Naive thymus-derived CD8-positive, alpha-beta T cell (primary cell): ENCODE data around the gene CDH23. TPM values are rescaled to one million over a fixed set of nuclear protein-coding genes. Genes with fewer than 3 reads are reported as not detected.
A peak's percentile ranks its signal among the peaks of the same experiment; 100 is the strongest.

Source experiments
- ATAC-seq, 2 donors: fragments of 150-1000 bp; cut with Tn5 transposase in 1 of 2; sonication (Bioruptor Pico), chemical (Tn5 transposase) in 1 of 2; 1 replicate in 1 of 2; 2 replicates in 1 of 2; pipeline ENCODE4 v1.10.0; 2021; ENCODE audit warnings: mild to moderate bottlenecking in 2 of 2, moderate library complexity in 2 of 2
- POLR2A ChIA-PET: fragments of 350-600 bp; sonication (Branson Sonifier 250); formaldehyde crosslinking; loops from one replicate; lab custom pipeline; 2021; ENCODE audit warnings: antibody characterized with exemption; lab: Charles Lee
- DNase-seq, 10 donors: peaks; one replicate each; pipeline versions ENCODE4 v3.0.0 to v3.0.0-alpha.2; 2020 to 2022
- H3K27ac Mint-ChIP-seq, 10 donors: one replicate each; pipeline ENCODE4 v1.8.0; 2020 to 2022; ENCODE audit warnings: mild to moderate bottlenecking in 10 of 10, mixed read lengths in 10 of 10, moderate library complexity in 4 of 10, inconsistent platforms in 1 of 10
- H3K27me3 Mint-ChIP-seq, 5 donors: one replicate each; pipeline ENCODE4 v1.8.0; 2021 to 2022; ENCODE audit warnings: mixed read lengths in 5 of 5
- H3K36me3 Mint-ChIP-seq, 3 donors: one replicate each; pipeline ENCODE4 v1.8.0; 2020 to 2022; ENCODE audit warnings: mixed read lengths in 3 of 3, mild to moderate bottlenecking in 2 of 3, inconsistent platforms in 1 of 3
- H3K4me1 Mint-ChIP-seq, 4 donors: one replicate each; pipeline ENCODE4 v1.8.0; 2021 to 2022; ENCODE audit warnings: mixed read lengths in 4 of 4
- H3K4me3 Mint-ChIP-seq, 10 donors: one replicate each; pipeline ENCODE4 v1.8.0; 2020 to 2022; ENCODE audit warnings: mild to moderate bottlenecking in 10 of 10, mixed read lengths in 10 of 10, moderate library complexity in 6 of 10, inconsistent platforms in 1 of 10
- H3K9me3 Mint-ChIP-seq, 9 donors: one replicate each; pipeline ENCODE4 v1.8.0; 2020 to 2022; ENCODE audit warnings: mixed read lengths in 9 of 9, mild to moderate bottlenecking in 3 of 9, inconsistent platforms in 1 of 9, moderate library complexity in 1 of 9
- polyA plus RNA-seq, 3 donors: library from polyadenylated mRNA; unstranded; fragments of 300-500 nt; fragmentation: Illumina TruSeq; gene quantifications; one replicate each; pipeline ENCODE4 v1.2.3, GENCODE V29; 2021
- total RNA-seq, 8 experiments: library from RNA in 2 of 8; stranded (reverse) in 2 of 8; gene quantifications; one replicate each; pipeline ENCODE4 v1.2.3 and lab custom pipeline; 2021 to 2026

CDH23 gene
- total and polyA plus RNA-seq, 5 experiments from 2014 or later, result 0.82 to 10.2 (median 3.8) TPM

DNA sequence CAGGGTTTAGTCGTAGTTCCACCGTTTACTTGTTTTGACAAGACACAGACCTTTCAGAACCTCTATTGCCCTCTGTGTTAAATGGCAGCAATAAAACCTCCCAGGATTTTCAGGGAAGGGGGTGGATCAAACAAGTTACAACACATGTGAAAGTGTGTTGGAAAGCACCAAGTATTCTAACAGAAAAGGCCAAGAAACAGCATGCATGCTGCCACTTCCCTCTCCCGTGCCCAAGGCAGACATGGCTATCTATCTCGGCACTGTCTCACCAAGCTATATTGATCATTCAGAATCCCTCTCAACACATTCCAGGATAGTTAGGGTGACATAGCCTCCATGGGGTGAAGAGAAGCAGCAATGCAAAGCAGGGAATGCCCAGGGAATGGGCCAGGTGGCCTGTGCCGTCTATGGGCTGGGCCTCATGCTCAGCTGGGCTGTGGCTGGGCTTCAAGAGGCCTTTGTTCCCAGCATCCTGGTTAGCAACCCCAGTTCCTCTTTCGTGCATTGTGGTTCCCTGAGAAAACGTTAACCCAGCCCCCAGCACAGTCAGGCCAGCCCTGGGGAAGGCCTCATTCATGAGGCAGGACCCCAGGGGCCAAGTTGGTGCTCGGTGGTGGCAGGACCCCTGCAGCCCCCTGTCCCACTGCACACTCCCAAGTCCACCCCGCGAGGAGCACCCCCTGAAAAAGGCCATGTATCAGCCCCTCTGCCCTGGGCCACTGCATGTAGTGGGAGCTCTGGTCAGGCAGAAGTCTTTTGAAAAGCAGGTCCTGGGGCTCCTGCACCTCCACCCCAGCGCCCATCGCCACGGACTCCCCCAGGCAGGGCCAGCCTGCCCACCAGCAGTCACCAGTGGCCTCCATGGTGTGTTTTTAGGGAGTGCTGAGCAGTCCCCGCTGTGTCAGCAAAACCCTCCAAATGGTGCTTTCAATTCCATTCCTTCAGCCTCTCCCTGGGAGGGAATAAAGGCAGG is 351.1 kb downstream of the CDH23 start:
- POLR2A ChIA-PET, result interaction anchor here (0.7 to 41.4 kb wide), 14 partner anchors 16 to 428 kb away, joined by 3 to 1679 read pairs (median 6); partner anchors contain the start of genes C10orf105, PSAP and VSIR
- ATAC-seq (no peak), DNase-seq (no peak)
- no peaks in the 10 kb centered on the region for H3K9me3 Mint-ChIP-seq
- peaks cover 57 to 100% (median 98%) of the 10 kb centered on the region in 4 donors for H3K4me1 Mint-ChIP-seq
- H3K27me3 Mint-ChIP-seq, result no peaks in the 10 kb centered on the region
- H3K36me3 Mint-ChIP-seq, result peaks cover 0 to 22% (median 14%) of the 10 kb centered on the region in 3 donors
- peak overlapping the region; percentile 33 to 95 (median 84) for H3K4me3 Mint-ChIP-seq
- peak overlapping the region; percentile 95 to 100 (median 98) for H3K27ac Mint-ChIP-seq

- peaks cover 0 to 29% (median 16%) of the 10 kb centered on the region in 3 donors for H3K36me3 Mint-ChIP-seq
- peak; percentile 78 to 85 for ATAC-seq
These were observed 352.0 kb downstream of the CDH23 start for GRCh38 chr10:71748671-71749191.

DNA sequence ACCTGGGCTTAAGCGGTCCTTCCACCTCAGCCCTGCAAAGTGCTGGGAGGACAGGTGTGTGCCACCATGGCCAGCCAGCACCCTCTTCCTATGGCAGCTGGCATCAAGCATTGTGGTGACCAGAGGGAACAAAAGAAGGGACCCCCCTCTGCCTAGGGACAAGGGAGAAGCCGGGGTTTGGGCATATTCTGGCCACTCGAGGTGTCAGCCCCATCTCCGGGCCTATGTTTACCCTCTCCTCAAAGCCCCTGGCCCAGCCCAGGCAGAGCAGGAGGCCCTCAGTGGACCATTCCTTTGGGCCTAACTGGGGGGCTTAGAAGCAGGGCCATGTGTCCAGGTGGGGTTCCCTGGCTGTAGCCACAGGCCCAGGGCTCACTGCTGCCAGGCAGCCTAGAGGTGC is 352.7 kb downstream of the CDH23 start:
- Mint-ChIP-seq H3K9me3 (no peaks in the 10 kb centered on the region), H3K4me1 (peaks cover 57 to 100% (median 98%) of the 10 kb centered on the region in 4 donors), H3K4me3 (peak overlapping the region; percentile 66 to 95 (median 85)), H3K36me3 (peaks cover 0 to 35% (median 19%) of the 10 kb centered on the region in 3 donors), H3K27ac (peak overlapping the region; percentile 95 to 100 (median 98)), H3K27me3 (no peaks in the 10 kb centered on the region)
- ATAC-seq (no peak), DNase-seq (no peak)
- POLR2A ChIA-PET, result interaction anchor here (1.1 to 41.4 kb wide), 9 partner anchors 17 to 429 kb away, joined by 3 to 1679 read pairs (median 12); partner anchors contain the start of genes C10orf105, PSAP and VSIR

More at GRCh38 chr10:71748671-71749191, 352.0 kb downstream of the CDH23 start:
- peaks cover 56 to 100% (median 98%) of the 10 kb centered on the region in 4 donors for H3K4me1 Mint-ChIP-seq
- POLR2A ChIA-PET, result interaction anchor here (0.7 to 41.4 kb wide), 10 partner anchors 17 to 429 kb away, joined by 3 to 1679 read pairs (median 8); partner anchors contain the start of genes C10orf105, PSAP and VSIR
- DNase-seq, result peak; percentile 59 to 91 (median 81)
- H3K27me3 Mint-ChIP-seq, result no peaks in the 10 kb centered on the region
- H3K9me3 Mint-ChIP-seq, result no peaks in the 10 kb centered on the region
- H3K4me3 Mint-ChIP-seq, result peak overlapping the region; percentile 66 to 95 (median 85)
- peak overlapping the region; percentile 95 to 100 (median 98) for H3K27ac Mint-ChIP-seq

- Mint-ChIP-seq H3K36me3 (peaks cover 0 to 39% (median 19%) of the 10 kb centered on the region in 3 donors), H3K9me3 (no peaks in the 10 kb centered on the region), H3K4me1 (peaks cover 59 to 100% (median 98%) of the 10 kb centered on the region in 4 donors), H3K27ac (peak overlapping the region; percentile 95 to 100 (median 98)), H3K4me3 (peak overlapping the region; percentile 49 to 95 (median 83)), H3K27me3 (no peaks in the 10 kb centered on the region)
- no peak for ATAC-seq
- POLR2A ChIA-PET, result interaction anchor here (1.0 to 41.4 kb wide), 4 partner anchors 16 to 52 kb away, joined by 3 to 1679 read pairs (median 467); partner anchors contain the start of genes C10orf105 and VSIR
- DNase-seq, result no peak
These were observed 353.6 kb downstream of the CDH23 start for GRCh38 chr10:71750124-71750841.

- Mint-ChIP-seq H3K27ac (peak overlapping the region; percentile 95 to 100 (median 98)), H3K9me3 (no peaks in the 10 kb centered on the region), H3K27me3 (no peaks in the 10 kb centered on the region), H3K36me3 (peaks cover 0 to 39% (median 19%) of the 10 kb centered on the region in 3 donors), H3K4me3 (peak overlapping the region; percentile 49 to 95 (median 83)), H3K4me1 (peaks cover 55 to 98% (median 97%) of the 10 kb centered on the region in 4 donors)
- ATAC-seq (no peak), DNase-seq (no peak)
- POLR2A ChIA-PET, result interaction anchor here (1.0 to 41.4 kb wide), 4 partner anchors 15 to 54 kb away, joined by 3 to 1679 read pairs (median 434); partner anchors contain the start of genes C10orf105 and VSIR
These were observed 354.3 kb downstream of the CDH23 start for GRCh38 chr10:71750986-71751385.

DNA sequence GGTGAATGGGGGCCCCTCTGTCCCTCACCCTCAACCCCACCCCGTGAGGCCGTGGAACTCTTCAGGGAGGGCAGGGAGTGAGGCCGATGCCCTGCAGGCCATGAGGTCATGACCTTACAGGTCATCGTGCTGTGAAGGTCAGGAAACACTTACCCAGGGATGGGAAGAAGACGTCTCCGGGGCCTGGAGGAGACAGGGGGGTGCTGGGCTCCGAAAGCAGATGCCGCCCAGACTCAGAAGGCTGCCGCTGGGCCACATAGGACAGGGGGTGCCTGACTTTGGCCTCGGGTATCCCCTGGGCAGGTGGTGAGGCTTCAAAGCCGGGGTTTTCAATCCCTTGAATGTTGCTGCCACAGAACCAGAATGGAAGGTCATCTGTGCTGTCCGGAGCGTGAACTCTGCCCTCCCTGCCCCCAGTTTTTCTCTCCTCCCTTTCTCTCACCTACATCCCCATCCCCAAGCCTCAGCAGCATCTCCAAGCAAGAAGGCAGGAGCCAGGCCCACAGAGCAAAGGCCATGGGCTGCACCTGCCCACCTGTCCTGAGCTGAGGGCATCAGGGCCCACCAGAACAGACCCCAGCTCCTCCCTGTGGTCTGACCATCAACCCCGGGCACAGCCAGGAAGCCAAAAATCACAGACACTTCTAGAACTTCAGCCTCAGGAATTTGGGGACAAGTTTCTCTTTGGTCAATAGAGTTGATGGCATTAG is 354.9 kb downstream of the CDH23 start:
- Mint-ChIP-seq H3K9me3 (no peaks in the 10 kb centered on the region), H3K36me3 (peaks cover 0 to 39% (median 19%) of the 10 kb centered on the region in 3 donors), H3K4me1 (peaks cover 59 to 98% (median 97%) of the 10 kb centered on the region in 4 donors), H3K27ac (peak overlapping the region; percentile 91 to 99 (median 97)), H3K27me3 (no peaks in the 10 kb centered on the region), H3K4me3 (peak overlapping the region; percentile 37 to 82 (median 76))
- ATAC-seq (no peak), DNase-seq (no peak)
- POLR2A ChIA-PET, result interaction anchor here (0.8 to 41.4 kb wide), 12 partner anchors 15 to 546 kb away, joined by 3 to 1679 read pairs (median 5); partner anchors contain the start of genes ANAPC16, ASCC1, C10orf105 and PSAP

- Mint-ChIP-seq H3K4me1 (peaks cover 56 to 98% (median 97%) of the 10 kb centered on the region in 4 donors), H3K36me3 (peaks cover 0 to 39% (median 19%) of the 10 kb centered on the region in 3 donors), H3K4me3 (peak overlapping the region; percentile 37 to 82 (median 76)), H3K27me3 (no peaks in the 10 kb centered on the region), H3K27ac (peak overlapping the region; percentile 91 to 99 (median 97)), H3K9me3 (no peaks in the 10 kb centered on the region)
- POLR2A ChIA-PET, result interaction anchor here (0.5 to 41.4 kb wide), 13 partner anchors 14 to 545 kb away, joined by 3 to 1679 read pairs (median 5); partner anchors contain the start of genes ANAPC16, ASCC1, C10orf105 and PSAP
- ATAC-seq (peak in 1 of 2 donors; percentile 5), DNase-seq (peak in 2 of 10 donors; percentile 39 to 44)
These were observed 355.8 kb downstream of the CDH23 start for GRCh38 chr10:71752391-71753090.

DNA sequence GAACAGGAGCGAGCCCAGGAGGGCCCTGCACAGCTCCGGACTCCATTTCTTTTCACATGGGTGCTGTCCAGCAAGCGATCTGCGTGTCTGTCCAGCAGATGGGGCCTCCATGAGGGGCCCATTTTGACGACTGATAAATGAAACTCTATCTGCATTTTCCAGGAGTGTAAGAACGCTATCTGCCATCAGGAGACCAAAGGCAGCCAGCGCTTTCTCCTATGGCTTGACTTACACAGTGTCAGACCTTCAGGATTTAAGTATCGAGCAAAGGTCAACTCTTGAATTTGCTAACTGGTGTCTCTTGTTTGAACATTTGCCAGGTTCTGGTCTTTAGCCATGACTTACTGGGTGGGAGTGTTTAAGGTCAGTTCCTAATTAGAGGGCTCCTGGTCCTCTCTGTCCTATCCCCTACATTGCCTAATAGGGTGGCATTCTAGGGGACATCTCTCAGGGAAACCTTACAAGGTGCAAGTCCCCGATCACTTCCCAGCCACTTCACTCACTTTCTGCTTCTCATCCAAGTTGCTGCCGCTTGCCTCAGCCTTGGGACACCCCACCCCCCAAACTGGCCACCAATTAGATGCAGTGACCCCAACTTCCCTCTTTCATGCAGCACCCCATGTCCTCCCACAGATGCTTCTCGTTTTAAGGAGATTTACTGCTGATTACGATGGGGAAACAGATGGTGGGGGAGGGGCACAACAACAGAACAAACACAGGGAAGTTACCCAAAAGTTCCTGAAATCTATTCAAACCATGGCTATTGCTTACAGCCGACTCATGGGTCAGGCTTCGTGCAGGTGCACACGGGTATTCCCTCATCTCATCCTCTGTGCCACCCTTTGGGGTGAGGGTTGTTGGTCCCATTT is 356.6 kb downstream of the CDH23 start:
- Mint-ChIP-seq H3K4me1 (peaks cover 56 to 98% (median 97%) of the 10 kb centered on the region in 4 donors), H3K36me3 (peaks cover 0 to 42% (median 20%) of the 10 kb centered on the region in 3 donors), H3K9me3 (no peaks in the 10 kb centered on the region), H3K4me3 (peak overlapping the region; percentile 3 to 82 (median 76)), H3K27ac (peak overlapping the region; percentile 91 to 99 (median 97)), H3K27me3 (no peaks in the 10 kb centered on the region)
- DNase-seq (no peak), ATAC-seq (no peak)
- POLR2A ChIA-PET, result interaction anchor here (0.5 to 41.4 kb wide), 10 partner anchors 13 to 463 kb away, joined by 3 to 1679 read pairs (median 6); partner anchors contain the start of genes ANAPC16, ASCC1, C10orf105 and VSIR

DNA sequence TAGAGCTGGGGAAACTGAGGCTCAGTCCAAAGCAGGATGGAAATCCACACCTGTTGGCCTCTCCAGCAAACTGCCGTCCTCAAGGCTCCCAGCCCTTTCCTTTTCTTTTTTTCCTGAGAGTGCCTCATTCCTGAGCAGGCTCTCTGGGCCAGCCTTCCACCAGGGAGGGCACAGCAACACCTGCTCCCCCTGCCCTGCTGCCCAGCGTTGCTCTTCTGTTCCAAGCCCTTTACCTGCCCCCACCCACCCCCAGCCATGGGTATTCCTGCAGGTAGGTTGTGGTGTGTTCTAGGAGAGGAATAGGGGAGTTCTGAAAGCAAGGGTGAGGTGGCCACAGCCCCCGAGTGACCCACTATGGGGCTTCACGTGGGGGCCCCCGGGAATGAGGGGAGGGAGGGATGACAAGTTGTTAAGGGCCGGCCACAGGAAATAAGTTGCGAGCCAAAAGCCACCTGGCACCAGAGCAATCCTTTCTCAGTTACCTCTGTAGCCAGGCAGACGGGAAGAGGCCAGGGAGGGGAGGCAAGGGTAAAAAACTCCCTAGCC is 357.3 kb downstream of the CDH23 start:
- peaks cover 0 to 48% (median 24%) of the 10 kb centered on the region in 3 donors for H3K36me3 Mint-ChIP-seq
- H3K9me3 Mint-ChIP-seq, result no peaks in the 10 kb centered on the region
- H3K4me1 Mint-ChIP-seq, result peaks cover 50 to 97% (median 96%) of the 10 kb centered on the region in 4 donors
- no peaks in the 10 kb centered on the region for H3K27me3 Mint-ChIP-seq
- peak overlapping the region; percentile 91 to 99 (median 97) for H3K27ac Mint-ChIP-seq
- POLR2A ChIA-PET, result interaction anchor here (3.4 to 41.4 kb wide), 3 partner anchors 12 to 41 kb away, joined by 17 to 1679 read pairs (median 1679); partner anchors contain the start of genes C10orf105 and VSIR
- DNase-seq, result no peak
- no peak for ATAC-seq
- peak overlapping the region in 8 of 10 donors; percentile 32 to 82 (median 63) for H3K4me3 Mint-ChIP-seq
